Stimulated activated CD4-positive, alpha-beta T cell treated with anti-CD3 and anti-CD28 coated beads, Interleukin-1b, Interleukin-23, amount 100 ng/mL, for 24 hours (primary cell): ENCODE measurements around the gene TRAPPC11.

ENCODE experiments used
- DNase-seq, 4 experiments: peaks; one replicate each; pipeline ENCODE4 v3.0.0-alpha.2; 2020; ENCODE audit warnings: low read depth in 4 of 4, low spot score in 1 of 4

TRAPPC11 gene

DNA sequence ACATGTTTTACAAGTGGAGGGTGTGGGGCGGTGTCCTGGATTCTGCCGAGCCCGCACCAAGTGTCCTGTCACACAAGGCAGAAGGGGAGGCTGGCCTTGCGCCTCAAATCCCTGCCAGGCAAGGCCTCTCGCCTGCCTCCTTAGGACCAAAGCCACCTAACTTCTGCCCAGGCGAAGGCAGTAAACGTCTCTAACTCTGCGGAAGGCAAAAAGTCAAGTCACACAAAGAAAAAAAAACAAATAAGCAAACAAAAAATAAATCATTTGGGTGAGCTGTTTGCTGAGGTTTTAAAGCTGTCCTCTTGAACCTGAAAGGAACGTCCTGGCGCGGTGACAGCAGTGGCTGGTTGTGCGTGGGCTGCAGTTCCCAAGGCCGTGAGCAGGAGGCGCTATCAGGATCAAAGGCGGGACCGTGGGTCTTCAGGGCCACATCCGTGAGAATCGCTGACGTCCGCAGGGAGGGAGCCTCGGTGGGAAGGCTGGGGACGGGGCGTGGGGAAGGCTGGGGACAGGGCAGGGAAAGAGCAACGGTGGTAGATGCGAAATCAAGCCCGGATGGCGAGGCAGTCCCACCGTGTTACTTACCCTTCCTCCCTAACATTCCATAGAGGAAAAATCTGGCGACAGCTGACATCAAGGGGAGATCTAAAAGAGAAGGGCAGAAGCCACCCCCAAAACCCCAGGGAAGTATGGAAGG, 99.1 kb downstream of the TRAPPC11 start:
- no peak for DNase-seq

- no peak for DNase-seq
Observed at GRCh38 chr4:183758758-183759447, 99.8 kb downstream of the TRAPPC11 start.

DNA sequence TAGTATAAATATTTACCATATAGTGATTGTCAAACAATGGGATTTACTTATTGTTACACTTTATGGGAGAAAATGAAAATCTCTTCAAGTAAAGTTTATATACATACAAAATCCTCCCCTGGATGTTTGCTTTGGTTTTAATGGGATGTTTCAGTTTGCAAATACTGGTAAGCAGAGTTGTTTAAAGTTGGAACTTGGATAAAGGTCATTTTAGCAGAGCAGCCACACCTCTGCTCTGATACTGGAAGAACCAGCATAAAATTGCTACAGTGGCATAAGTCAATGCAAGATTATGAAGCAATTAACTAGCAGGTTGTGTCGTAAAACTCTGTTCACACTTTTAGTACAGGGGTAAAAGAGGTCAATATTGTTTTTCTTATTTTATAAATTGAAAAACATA, 101.2 kb downstream of the TRAPPC11 start:
- DNase-seq = no peak
